ENCODE measurements around the gene TERT.
"Not testable (repeated sequence)": the region's sequence is repeated elsewhere in the genome, so short reads cannot be mapped to it uniquely, and the experiment has no call there.

The TERT gene

GRCh38 chr5:1294835-1295649 is at the start of gene TERT:
Gene TERT, minus strand, starts transcription at chr5:1295068. Its CDS starts 79 bp downstream, at chr5:1294989.
- peak; percentile 82 for DNase-seq

- no peak for DNase-seq
These were observed 49.3 kb upstream of the TERT start for GRCh38 chr5:1343931-1344901.

DNA sequence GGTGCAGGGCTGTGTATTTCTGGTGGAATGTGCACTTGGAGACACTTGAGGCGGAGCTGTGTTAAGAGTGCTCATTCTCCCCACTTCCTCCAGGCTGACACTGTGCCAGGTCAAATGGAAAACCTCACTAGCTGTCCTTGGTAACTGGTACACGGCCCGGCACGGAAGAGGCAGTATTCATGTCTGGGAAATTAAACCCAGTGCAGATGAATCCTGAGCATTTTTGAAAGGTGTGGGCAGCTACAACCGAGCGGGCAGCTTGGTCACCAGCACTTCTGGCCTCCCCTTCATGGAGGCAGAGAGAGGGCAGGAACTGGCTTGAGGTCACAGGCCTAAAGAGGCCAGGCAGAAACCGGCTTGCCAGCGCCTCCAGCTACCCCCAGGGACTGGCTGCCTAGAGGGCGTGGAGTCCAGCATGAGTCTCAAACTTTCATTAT is 48.5 kb upstream of the TERT start:
- no peak for DNase-seq

GRCh38 chr5:1342711-1343110 is 47.8 kb upstream of the TERT start:
- not testable (repeated sequence) for DNase-seq

GRCh38 chr5:1342268-1342667 is 47.4 kb upstream of the TERT start:
- no peak for DNase-seq

DNA sequence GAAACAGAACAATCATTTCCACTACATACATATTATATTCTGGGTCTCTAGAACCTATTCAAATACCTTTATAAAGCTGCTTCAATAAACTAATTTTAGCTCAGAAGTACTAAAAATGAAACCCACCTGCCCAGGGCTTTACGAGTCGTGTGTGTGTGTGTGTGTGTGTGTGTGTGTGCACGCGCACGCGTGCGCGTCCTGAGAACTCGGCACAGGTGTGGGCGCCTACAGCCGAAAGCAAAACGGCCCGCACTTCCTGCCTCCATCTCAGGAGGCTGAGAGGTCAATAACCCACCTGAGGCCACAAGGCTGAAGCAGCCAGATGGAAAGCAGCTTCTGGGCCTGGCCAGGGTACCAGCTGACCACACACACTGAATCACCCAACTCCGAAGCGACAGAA is 47.0 kb upstream of the TERT start:
- no peak for DNase-seq

- not testable (repeated sequence) for DNase-seq
These were observed 44.9 kb upstream of the TERT start for GRCh38 chr5:1339818-1340210.

- DNase-seq = not testable (repeated sequence)
These were observed 44.4 kb upstream of the TERT start for GRCh38 chr5:1339139-1339817.

GRCh38 chr5:1338506-1339070 is 43.7 kb upstream of the TERT start:
- DNase-seq = no peak

GRCh38 chr5:1338196-1338490 is 43.3 kb upstream of the TERT start:
- DNase-seq = no peak

DNA sequence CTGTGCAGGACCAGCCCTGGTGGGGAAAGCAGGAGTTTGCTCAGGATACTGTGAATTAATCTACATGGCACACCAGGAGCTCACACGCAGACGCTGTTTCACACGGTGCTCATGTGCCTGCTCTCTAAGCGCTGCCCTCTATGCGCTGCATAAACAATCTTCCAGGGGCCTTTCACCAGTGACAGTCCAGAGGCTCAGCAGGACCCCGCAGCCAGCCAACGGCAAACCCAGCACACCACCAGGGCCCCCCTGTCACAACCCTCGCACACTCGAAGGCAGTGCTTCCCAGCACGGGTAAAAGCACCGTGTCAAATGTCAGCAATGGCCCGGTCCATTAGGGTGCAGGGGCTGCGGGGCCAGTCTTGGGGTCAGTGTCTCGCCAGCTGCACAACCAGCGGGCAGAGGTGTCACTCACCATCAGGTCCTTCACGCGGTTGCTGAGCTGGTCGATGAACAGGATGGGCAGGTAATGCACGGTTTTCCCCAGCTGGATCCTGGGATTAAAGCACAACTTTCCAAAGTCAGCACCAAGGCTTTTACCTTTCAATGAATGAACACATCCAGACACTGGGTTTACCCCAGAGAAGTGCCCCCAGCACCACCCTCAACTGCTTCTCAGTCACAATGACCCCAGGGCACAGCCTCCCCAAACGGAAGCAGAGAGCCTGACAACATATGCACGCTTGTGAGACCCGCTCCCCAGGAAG is 42.8 kb upstream of the TERT start:
- DNase-seq = no peak

GRCh38 chr5:1336749-1337488 is 42.1 kb upstream of the TERT start:
- no peak for DNase-seq

GRCh38 chr5:1336106-1336561 is 41.3 kb upstream of the TERT start:
- no peak for DNase-seq

DNA sequence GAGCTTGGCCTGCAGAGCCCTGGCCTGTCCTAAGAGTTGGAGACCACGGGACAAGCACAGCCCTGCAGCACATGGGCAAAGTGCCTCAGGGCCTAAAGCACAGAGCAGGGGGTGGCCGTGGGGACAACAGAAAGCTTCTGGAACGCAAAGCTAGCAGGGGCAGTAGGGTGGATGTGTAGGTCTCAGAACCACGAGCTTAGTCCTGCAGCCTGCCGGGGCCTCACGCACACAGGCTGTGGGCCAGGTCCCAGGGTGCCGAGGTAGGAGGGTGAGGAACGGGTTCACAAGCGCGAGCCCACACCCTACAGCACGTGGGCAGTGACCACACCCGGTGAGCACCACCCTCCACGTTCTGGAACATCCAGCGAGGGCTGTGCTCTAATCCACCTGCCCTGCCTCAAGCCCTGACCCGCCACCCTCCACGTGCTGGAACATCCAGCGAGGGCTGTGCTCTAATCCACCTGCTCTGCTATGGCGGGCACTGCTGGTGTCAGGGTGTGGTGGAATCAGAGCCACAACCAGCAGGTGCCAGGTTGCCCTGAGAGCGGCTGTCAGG is 40.8 kb upstream of the TERT start:
- no peak for DNase-seq

GRCh38 chr5:1334831-1335539 is 40.1 kb upstream of the TERT start:
- DNase-seq = no peak

GRCh38 chr5:1333986-1334385 is 39.1 kb upstream of the TERT start:
- no peak for DNase-seq

DNA sequence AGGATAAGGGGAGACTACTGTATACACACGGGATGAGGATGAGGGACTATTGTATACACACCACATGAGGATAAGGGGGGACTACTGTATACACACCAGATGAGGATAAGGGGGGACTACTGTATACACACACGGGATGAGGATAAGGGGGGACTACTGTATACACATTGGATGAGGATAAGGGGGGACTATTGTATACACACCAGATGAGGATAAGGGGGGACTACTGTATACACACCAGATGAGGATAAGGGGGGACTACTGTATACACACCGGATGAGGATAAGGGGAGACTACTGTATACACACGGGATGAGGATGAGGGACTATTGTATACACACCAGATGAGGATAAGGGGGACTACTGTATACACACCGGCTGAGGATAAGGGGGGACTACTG is 38.4 kb upstream of the TERT start:
- DNase-seq = not testable (repeated sequence)

DNA sequence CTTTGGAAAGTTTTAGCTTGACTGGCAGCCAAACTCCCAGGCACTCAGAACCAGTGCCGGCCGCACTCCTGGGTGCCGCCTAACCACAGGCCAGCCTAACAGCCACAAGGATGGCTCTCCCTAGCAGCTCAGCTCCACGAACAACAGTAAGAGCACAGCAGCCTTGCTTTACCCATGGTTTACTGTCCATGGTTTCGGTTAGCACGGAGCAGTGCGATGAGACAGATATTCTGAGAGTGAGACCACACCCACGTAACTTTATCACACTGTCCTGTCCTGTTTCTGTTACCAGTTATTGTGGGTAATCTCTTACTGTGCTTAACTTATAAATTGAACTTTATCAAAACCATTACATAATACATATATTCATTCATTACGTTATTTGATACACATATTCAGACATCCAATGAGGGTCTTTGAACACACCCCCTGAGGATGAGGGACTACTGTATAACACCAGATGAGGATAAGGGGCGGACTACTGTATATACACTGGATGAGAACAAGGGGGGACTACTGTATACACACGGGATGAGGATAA is 37.7 kb upstream of the TERT start:
- DNase-seq = no peak

DNA sequence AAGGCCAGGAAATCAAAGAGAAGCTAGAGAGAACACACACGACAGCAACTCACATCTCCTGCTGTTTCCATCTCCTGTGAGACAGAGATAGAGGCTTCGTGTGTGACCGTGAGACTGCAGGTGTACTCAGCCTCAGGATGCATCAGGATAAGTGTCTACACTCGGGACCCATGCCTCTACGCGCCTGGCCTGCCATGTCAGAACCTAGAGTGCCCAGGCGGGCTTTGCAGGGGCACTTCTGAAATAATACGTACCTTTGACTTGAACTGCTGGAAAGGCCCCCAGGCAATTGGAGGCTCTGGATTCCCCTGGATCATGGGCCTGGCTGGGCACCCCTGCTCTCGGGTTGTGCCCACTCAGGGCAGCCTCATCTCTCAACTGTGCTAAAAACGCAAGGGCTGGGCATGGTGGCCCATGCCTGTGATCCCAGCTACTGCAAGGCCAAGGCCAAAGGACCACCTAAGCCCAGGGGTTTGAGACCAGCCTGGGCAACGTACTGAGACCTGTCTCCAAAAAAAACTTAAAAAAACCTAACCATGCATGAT is 37.1 kb upstream of the TERT start:
- no peak for DNase-seq
